Suprapubic skin (tissue), 4 donors: ENCODE measurements around the gene ATXN7L1. TPM values are rescaled to one million over a fixed set of nuclear protein-coding genes. Genes with fewer than 3 reads are reported as not detected.

Experiments used
- DNase-seq, 2 donors: peaks; one replicate each; pipeline ENCODE4 v3.0.0-alpha.2; 2019; ENCODE audit warnings: low spot score in 2 of 2
- H3K27ac ChIP-seq: fragments of 200-600 bp; sonication (generic); one replicate; pipeline ENCODE4 v1.5.1; 2019
- H3K27me3 ChIP-seq: fragments of 200-600 bp; sonication (generic); one replicate; pipeline ENCODE4 v1.5.1; 2019
- H3K36me3 ChIP-seq: fragments of 200-600 bp; sonication (generic); one replicate; pipeline ENCODE4 v1.5.1; 2019
- H3K4me1 ChIP-seq: fragments of 200-600 bp; sonication (generic); one replicate; pipeline ENCODE4 v1.5.1; 2019
- H3K4me3 ChIP-seq: fragments of 200-600 bp; sonication (generic); one replicate; pipeline ENCODE4 v1.5.1; 2019; ENCODE audit warnings: mild to moderate bottlenecking
- H3K9me3 ChIP-seq: fragments of 200-600 bp; sonication (generic); one replicate; pipeline ENCODE4 v1.5.1; 2019
- CTCF ChIP-seq, 2 donors: fragments of 200-600 bp in 1 of 2; fragments of 450-650 bp in 1 of 2; sonication (generic) in 1 of 2; IDR thresholded peaks; one replicate each; pipeline ENCODE4 v1.5.1; 2016 to 2019; ENCODE audit warnings: antibody characterized with exemption in 2 of 2, mild to moderate bottlenecking in 1 of 2, moderate library complexity in 1 of 2
- EP300 ChIP-seq: sonication (generic); formaldehyde crosslinking; IDR thresholded peaks from one replicate; pipeline ENCODE4 v1.6.1; 2017; ENCODE audit warnings: antibody characterized with exemption
- POLR2A ChIP-seq, 2 donors: fragments of 450-650 bp; IDR thresholded peaks; one replicate each; pipeline ENCODE4 v1.6.1; 2017; ENCODE audit warnings: antibody characterized with exemption in 2 of 2, mild to moderate bottlenecking in 2 of 2, moderate library complexity in 2 of 2
- POLR2AphosphoS5 ChIP-seq, 3 donors: sonication (generic); formaldehyde crosslinking; IDR thresholded peaks; one replicate each; pipeline ENCODE4 v1.6.1; 2017; ENCODE audit warnings: antibody characterized with exemption in 3 of 3
- WGBS: methylation state at CpG from one replicate; pipeline ENCODE4 v1.1.5; 2018; 5-methylcytosine and 5-hydroxymethylcytosine counted together
- total RNA-seq, 4 donors: library from RNA; depleted of rRNA; stranded (reverse); fragments of >200 nt; gene quantifications; one replicate each; pipeline ENCODE4 v1.1.0, GENCODE V29; 2016

ATXN7L1 gene
- total RNA-seq, 4 donors from 2014 or later, result 14.8 to 35.6 (median 17.3) TPM

DNA sequence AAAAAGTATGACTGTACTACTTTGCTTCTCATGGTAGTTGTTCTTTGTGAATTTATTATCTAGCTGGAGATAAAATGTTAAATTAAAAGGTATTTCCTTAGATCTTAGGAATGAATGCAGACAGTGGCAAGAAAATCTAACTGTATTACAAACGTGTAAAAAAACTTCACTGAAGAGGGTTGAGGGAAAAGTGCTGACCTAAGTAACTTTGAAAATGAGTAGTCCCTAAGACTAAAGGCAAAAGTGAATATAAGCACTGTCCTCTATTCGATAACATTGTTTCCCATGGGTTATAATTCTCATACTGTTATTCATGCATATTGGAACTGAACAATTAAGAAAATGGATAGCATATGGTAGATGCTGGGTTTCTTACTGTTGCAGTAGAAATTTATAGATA, 148.4 kb downstream of the ATXN7L1 start:
- no peaks in the 10 kb centered on the region for H3K4me1 ChIP-seq
- TF ChIP-seq POLR2AphosphoS5 (IDR thresholded peaks at IDR 0.05), result no peak
- 80% methylated on average over 2 of the region's 2 CpGs for WGBS
- no peaks in the 10 kb centered on the region for H3K9me3 ChIP-seq
- H3K27me3 ChIP-seq, result no peaks in the 10 kb centered on the region
- no peak for DNase-seq
- H3K4me3 ChIP-seq, result no peak overlapping the region
- H3K36me3 ChIP-seq, result peaks cover 5% of the 10 kb centered on the region
- no peak overlapping the region for H3K27ac ChIP-seq

GRCh38 chr7:105724688-105725087, 151.7 kb downstream of the ATXN7L1 start:
- no peaks in the 10 kb centered on the region for H3K27me3 ChIP-seq
- H3K9me3 ChIP-seq, result no peaks in the 10 kb centered on the region
- 78% methylated on average over 2 of the region's 2 CpGs for whole genome bisulfite sequencing
- TF ChIP-seq EP300, result no peak
- TF ChIP-seq POLR2A (IDR thresholded peaks at IDR 0.05), result no peak
- no peak for TF ChIP-seq POLR2AphosphoS5 (IDR thresholded peaks at IDR 0.05)
- TF ChIP-seq CTCF (IDR thresholded peaks at IDR 0.05), result no peak
- DNase-seq, result no peak
- no peak overlapping the region for H3K4me3 ChIP-seq
- peaks cover 5% of the 10 kb centered on the region for H3K36me3 ChIP-seq
- H3K27ac ChIP-seq, result no peak overlapping the region
- no peaks in the 10 kb centered on the region for H3K4me1 ChIP-seq

- TF ChIP-seq CTCF (IDR thresholded peaks at IDR 0.05) (no peak), POLR2AphosphoS5 (IDR thresholded peaks at IDR 0.05) (no peak), POLR2A (IDR thresholded peaks at IDR 0.05) (no peak), EP300 (no peak)
- Histone ChIP-seq H3K27ac (no peak overlapping the region), H3K27me3 (no peaks in the 10 kb centered on the region), H3K9me3 (no peaks in the 10 kb centered on the region), H3K4me3 (no peak overlapping the region), H3K36me3 (peaks cover 5% of the 10 kb centered on the region), H3K4me1 (no peaks in the 10 kb centered on the region)
- 90% methylated on average over 5 of the region's 5 CpGs for WGBS
- DNase-seq, result no peak
Observed at GRCh38 chr7:105723572-105723971, 152.8 kb downstream of the ATXN7L1 start.

- H3K27me3 ChIP-seq, result no peaks in the 10 kb centered on the region
- no peaks in the 10 kb centered on the region for H3K9me3 ChIP-seq
- DNase-seq, result no peak
- WGBS, result 83% methylated on average over 5 of the region's 5 CpGs
- peaks cover 4% of the 10 kb centered on the region for H3K36me3 ChIP-seq
- H3K4me3 ChIP-seq, result no peak overlapping the region
- H3K4me1 ChIP-seq, result no peaks in the 10 kb centered on the region
- no peak overlapping the region for H3K27ac ChIP-seq
- TF ChIP-seq POLR2AphosphoS5 (IDR thresholded peaks at IDR 0.05) (no peak), EP300 (no peak), POLR2A (IDR thresholded peaks at IDR 0.05) (no peak), CTCF (IDR thresholded peaks at IDR 0.05) (no peak)
Observed at GRCh38 chr7:105721571-105722104, 154.8 kb downstream of the ATXN7L1 start.

DNA sequence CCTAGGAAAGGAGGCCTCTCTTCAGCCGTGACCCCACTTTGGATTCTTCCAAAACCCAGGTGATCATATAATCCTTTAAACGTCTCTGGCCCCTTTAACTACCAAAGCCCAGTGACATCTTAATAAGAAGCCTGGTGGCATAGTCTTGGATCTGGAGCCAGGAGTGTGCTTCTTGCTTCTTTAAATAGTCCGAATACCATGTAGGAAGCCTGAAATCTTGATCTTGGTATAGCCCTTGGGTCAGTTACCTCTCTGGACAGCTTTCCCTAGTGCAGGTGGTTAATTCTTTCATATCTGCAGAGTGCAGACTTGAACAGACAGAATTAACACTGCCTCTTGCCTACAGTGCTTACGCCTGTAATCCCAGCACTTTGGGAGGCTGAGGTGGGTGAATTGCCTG, 156.5 kb downstream of the ATXN7L1 start:
- TF ChIP-seq EP300, result no peak
- no peak for TF ChIP-seq CTCF (IDR thresholded peaks at IDR 0.05)
- no peak for TF ChIP-seq POLR2AphosphoS5 (IDR thresholded peaks at IDR 0.05)
- TF ChIP-seq POLR2A (IDR thresholded peaks at IDR 0.05), result no peak
- 91% methylated on average over 4 of the region's 4 CpGs for WGBS

GRCh38 chr7:105719395-105719794, 157.0 kb downstream of the ATXN7L1 start:
- Histone ChIP-seq H3K4me3 (no peak overlapping the region), H3K27ac (no peak overlapping the region), H3K36me3 (no peaks in the 10 kb centered on the region), H3K9me3 (no peaks in the 10 kb centered on the region), H3K27me3 (no peaks in the 10 kb centered on the region), H3K4me1 (no peaks in the 10 kb centered on the region)
- DNase-seq, result no peak
- 91% methylated on average over 2 of the region's 2 CpGs for WGBS
- no peak for TF ChIP-seq POLR2AphosphoS5 (IDR thresholded peaks at IDR 0.05)
- TF ChIP-seq CTCF (IDR thresholded peaks at IDR 0.05), result no peak
- no peak for TF ChIP-seq EP300
- no peak for TF ChIP-seq POLR2A (IDR thresholded peaks at IDR 0.05)

More for the DNA sequence above, 156.5 kb downstream of the ATXN7L1 start:
- H3K4me3 ChIP-seq, result no peak overlapping the region
- DNase-seq, result no peak
- H3K27ac ChIP-seq, result no peak overlapping the region
- H3K36me3 ChIP-seq, result no peaks in the 10 kb centered on the region
- H3K27me3 ChIP-seq, result no peaks in the 10 kb centered on the region
- H3K4me1 ChIP-seq, result no peaks in the 10 kb centered on the region
- no peaks in the 10 kb centered on the region for H3K9me3 ChIP-seq
